H1 (cell line): ENCODE measurements around the gene SNX17. TPM values are rescaled to one million over a fixed set of nuclear protein-coding genes. Genes with fewer than 3 reads are reported as not detected.
A peak's percentile ranks its signal among the peaks of the same experiment; 100 is the strongest.

ENCODE experiments used
- CTCF ChIA-PET: fragments of 300-600 bp; sonication (Branson Sonifier 250); formaldehyde crosslinking; loops from one replicate; lab custom pipeline; 2021; ENCODE audit not compliant: partially characterized antibody; lab: Charles Lee
- POLR2A ChIA-PET: fragments of 300-600 bp; sonication (Branson Sonifier 250); formaldehyde crosslinking; loops from one replicate; lab custom pipeline; 2021; ENCODE audit warnings: inconsistent platforms; ENCODE audit not compliant: partially characterized antibody; lab: Charles Lee
- DNase-seq, 2 experiments: peaks; one replicate each; pipeline versions ENCODE4 v3.0.0 to v3.0.0-alpha.2; 2010 to 2022; ENCODE audit warnings: low spot score in 2 of 2, low read depth in 1 of 2, mixed read lengths in 1 of 2
- FAIRE-seq: peaks from 2 replicates; lab custom pipeline; 2011; peaks lifted over from hg19 to GRCh38; lab: Jason Lieb, UNC
- H2AFZ ChIP-seq: 2 replicates; pipeline ENCODE4 v1.8.1; 2012; ENCODE audit warnings: low read length, inconsistent platforms
- H2AK5ac ChIP-seq: 2 replicates; pipeline ENCODE4 v1.6.1; 2013; ENCODE audit warnings: low read depth, low read length
- H2BK120ac ChIP-seq: replicated peaks from 2 replicates; pipeline ENCODE3; 2013; ENCODE audit warnings: low read depth, low read length, inconsistent platforms
- H2BK12ac ChIP-seq: 2 replicates; pipeline ENCODE4 v1.6.1; 2013; ENCODE audit warnings: low read depth, low read length
- H2BK15ac ChIP-seq: 2 replicates; pipeline ENCODE4 v1.6.1; 2013; ENCODE audit warnings: low read length
- H2BK20ac ChIP-seq: 2 replicates; pipeline ENCODE4 v1.6.1; 2013; ENCODE audit warnings: low read length
- H2BK5ac ChIP-seq: 2 replicates; pipeline ENCODE4 v1.6.1; 2013; ENCODE audit warnings: low read depth, low read length
- H3K14ac ChIP-seq: 2 replicates; pipeline ENCODE4 v1.6.1; 2013; ENCODE audit warnings: inconsistent platforms; ENCODE audit not compliant: insufficient read length
- H3K18ac ChIP-seq: 2 replicates; pipeline ENCODE4 v1.6.1; 2013; ENCODE audit warnings: low read length; ENCODE audit errors: extremely low read depth
- H3K23ac ChIP-seq: 2 replicates; pipeline ENCODE4 v1.6.1; 2013; ENCODE audit warnings: inconsistent platforms; ENCODE audit not compliant: insufficient read length
- H3K23me2 ChIP-seq: 2 replicates; pipeline ENCODE4 v1.6.1; 2013; ENCODE audit warnings: low read depth, low read length
- H3K27ac ChIP-seq: 2 replicates; pipeline ENCODE4 v1.6.1; 2011; ENCODE audit warnings: low read depth, low read length, inconsistent platforms
- H3K27me3 ChIP-seq, 4 experiments: replicated peaks in 1 of 4; 1 replicate in 1 of 4; 2 replicates in 3 of 4; pipeline versions ENCODE4 v1.6.1 to v1.8.1; 2011 to 2013; ENCODE audit warnings: low read length in 3 of 4, mild to moderate bottlenecking in 3 of 4, inconsistent platforms in 2 of 4, mixed read lengths in 2 of 4, moderate library complexity in 1 of 4; ENCODE audit not compliant: control insufficient read depth in 3 of 4, insufficient read depth in 3 of 4; ENCODE audit errors: extremely low read depth in 1 of 4
- H3K36me3 ChIP-seq, 4 experiments: 2 replicates each; pipeline versions ENCODE4 v1.6.1 to v1.8.1; 2011 to 2013; ENCODE audit warnings: mild to moderate bottlenecking in 4 of 4, low read length in 3 of 4, moderate library complexity in 2 of 4, control low read depth in 1 of 4, inconsistent platforms in 1 of 4; ENCODE audit not compliant: insufficient read depth in 4 of 4, control insufficient read depth in 2 of 4
- H3K4ac ChIP-seq: replicated peaks from 2 replicates; pipeline ENCODE3; 2013; ENCODE audit warnings: low read length, low read depth, mixed read lengths, inconsistent platforms; ENCODE audit not compliant: insufficient read length
- H3K4me1 ChIP-seq, 4 experiments: replicated peaks in 1 of 4; 1 replicate in 1 of 4; 2 replicates in 3 of 4; pipeline versions ENCODE4 v1.6.1 to v1.8.1; 2011 to 2013; ENCODE audit warnings: low read length in 3 of 4, inconsistent platforms in 2 of 4, mixed read lengths in 1 of 4; ENCODE audit not compliant: insufficient read depth in 4 of 4, control insufficient read depth in 3 of 4
- H3K4me2 ChIP-seq, 2 experiments: 2 replicates each; pipeline versions ENCODE4 v1.6.1 to v1.8.1; 2011 to 2013; ENCODE audit warnings: low read depth in 2 of 2, low read length in 2 of 2, control low read depth in 1 of 2, inconsistent platforms in 1 of 2, mild to moderate bottlenecking in 1 of 2; ENCODE audit not compliant: insufficient read depth in 1 of 2
- H3K4me3 ChIP-seq, 4 experiments: fragments of 200-600, 300-600 bp in 1 of 4; sonication (generic), shearing (Covaris generic), sonication (Bioruptor Twin) in 1 of 4; 2 replicates each; pipeline versions ENCODE4 v1.5.1 to v1.8.1; 2011 to 2016; ENCODE audit warnings: low read length in 4 of 4, low read depth in 3 of 4, control low read depth in 2 of 4, inconsistent platforms in 2 of 4, mild to moderate bottlenecking in 2 of 4, mixed read lengths in 1 of 4, moderate library complexity in 1 of 4; ENCODE audit not compliant: insufficient read depth in 2 of 4; ENCODE audit errors: extremely low read depth in 1 of 4
- H3K56ac ChIP-seq: replicated peaks from 2 replicates; pipeline ENCODE3; 2013; ENCODE audit warnings: low read depth, mild to moderate bottlenecking, mixed read lengths, low read length, inconsistent platforms; ENCODE audit not compliant: insufficient read length
- H3K79me1 ChIP-seq: 2 replicates; pipeline ENCODE4 v1.6.1; 2013; ENCODE audit warnings: low read depth, low read length, control low read depth
- H3K79me2 ChIP-seq, 2 experiments: 2 replicates each; pipeline versions ENCODE4 v1.6.1 to v1.8.1; 2012 to 2013; ENCODE audit warnings: low read length in 2 of 2, mild to moderate bottlenecking in 2 of 2, inconsistent platforms in 1 of 2; ENCODE audit not compliant: insufficient read depth in 2 of 2, control insufficient read depth in 1 of 2
- H3K9ac ChIP-seq, 4 experiments: replicated peaks in 1 of 4; 1 replicate in 1 of 4; 2 replicates in 3 of 4; pipeline versions ENCODE4 v1.6.1 to v1.8.1; 2011 to 2013; ENCODE audit warnings: low read depth in 3 of 4, low read length in 3 of 4, control low read depth in 2 of 4, mild to moderate bottlenecking in 2 of 4, moderate library complexity in 2 of 4, inconsistent platforms in 1 of 4; ENCODE audit errors: extremely low read depth in 1 of 4
- H3K9me3 ChIP-seq, 2 experiments: 2 replicates each; pipeline versions ENCODE4 v1.6.1 to v1.8.1; 2012 to 2013; ENCODE audit warnings: mild to moderate bottlenecking in 2 of 2, moderate library complexity in 2 of 2, control low read depth in 1 of 2, inconsistent platforms in 1 of 2, low read depth in 1 of 2, low read length in 1 of 2, mixed read lengths in 1 of 2; ENCODE audit not compliant: insufficient read depth in 2 of 2
- H4K20me1 ChIP-seq, 2 experiments: replicated peaks in 1 of 2; 2 replicates each; pipeline versions ENCODE3 to v1.8.1; 2011 to 2013; ENCODE audit warnings: inconsistent platforms in 2 of 2, low read length in 2 of 2, mild to moderate bottlenecking in 1 of 2; ENCODE audit not compliant: insufficient read depth in 2 of 2, control insufficient read depth in 1 of 2
- H4K5ac ChIP-seq: 2 replicates; pipeline ENCODE4 v1.6.1; 2013; ENCODE audit warnings: low read length, low read depth, mixed read lengths, inconsistent platforms; ENCODE audit not compliant: insufficient read length
- H4K8ac ChIP-seq: 2 replicates; pipeline ENCODE4 v1.8.0; 2013; ENCODE audit warnings: mild to moderate bottlenecking, moderate library complexity, low read length, inconsistent platforms; ENCODE audit not compliant: insufficient read depth; ENCODE audit errors: extremely low read depth
- H4K91ac ChIP-seq: replicated peaks from 2 replicates; pipeline ENCODE3; 2013; ENCODE audit warnings: low read length, mixed read lengths, inconsistent platforms; ENCODE audit not compliant: insufficient read length
- EZH2 ChIP-seq: fragments of 200-600 bp; sonication (generic); IDR thresholded peaks from 2 replicates; pipeline ENCODE4 v1.7.1; 2012; ENCODE audit warnings: low read depth, mild to moderate bottlenecking, moderate library complexity, low read length, inconsistent platforms; ENCODE audit not compliant: severe bottlenecking
- POLR2AphosphoS5 ChIP-seq: IDR thresholded peaks from 2 replicates; pipeline ENCODE4 v1.6.1; 2011; ENCODE audit warnings: low read depth, low read length
- WGBS, 2 experiments: shearing (Covaris generic) in 1 of 2; methylation state at CpG; one replicate each; pipeline versions ENCODE4 v1.1.6 to v1.1.7; 2013 to 2015; ENCODE audit warnings: low lambda C conversion rate in 2 of 2, mixed read lengths in 2 of 2, inconsistent platforms in 1 of 2, low coverage in 1 of 2, missing lambda C conversion rate in 1 of 2; ENCODE audit not compliant: insufficient replicate concordance in 2 of 2, insufficient coverage in 1 of 2, insufficient read length in 1 of 2; ENCODE audit errors: extremely low coverage in 1 of 2, missing lambda C conversion rate in 1 of 2; 5-methylcytosine and 5-hydroxymethylcytosine counted together
- polyA plus RNA-seq, 7 experiments: library from polyadenylated mRNA; depleted of rRNA in 3 of 7; stranded (reverse) in 5 of 7; unstranded in 2 of 7; fragments of >200 nt in 5 of 7; fragments of 200-250 nt in 2 of 7; gene quantifications; 1 replicate in 5 of 7; 2 replicates in 1 of 7; 4 replicates in 1 of 7; pipeline versions ENCODE4 v1.2.1 to v1.2.3, GENCODE V29; 2011 to 2013; ENCODE audit warnings: missing spikeins in 2 of 7, mixed read lengths in 2 of 7
- total RNA-seq: library from RNA; stranded (reverse); fragmentation: NEBNext Ultra II Directional; extraction: Animal tissue kit (Norgen Biotek cat#: 25700); gene quantifications from 2 replicates; pipeline ENCODE4 v1.2.1, GENCODE V29; 2021

The SNX17 gene
- total and polyA plus RNA-seq, 2 of the 8 experiments (the other 6 are each of a cell fraction or from before 2014, with no cell fraction given): 54.9 to 66.2 TPM

DNA sequence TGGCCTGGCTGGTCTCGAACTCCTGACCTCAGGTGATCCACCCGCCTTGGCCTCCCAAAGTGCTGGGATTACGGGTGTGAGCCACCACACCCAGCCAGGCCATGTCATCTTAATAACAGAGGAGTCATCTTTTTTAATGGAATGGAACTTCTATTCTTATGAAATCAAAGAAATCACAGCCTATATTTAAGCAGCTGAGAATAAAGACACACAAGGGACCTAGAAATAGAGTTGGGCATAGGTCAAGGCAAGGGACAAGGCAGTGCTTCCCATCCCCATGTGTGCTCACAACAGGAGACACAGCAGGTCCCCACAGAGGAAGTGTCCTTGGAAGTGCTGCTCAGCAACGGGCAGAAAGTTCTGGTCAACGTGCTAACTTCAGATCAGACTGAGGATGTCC is 3.2 kb downstream of the SNX17 start:
- no peak overlapping the region for H3K18ac ChIP-seq
- no peak overlapping the region for H3K4me2 ChIP-seq
- no peak for FAIRE-seq
- no peak overlapping the region for H2AFZ ChIP-seq
- no peak overlapping the region for H3K23ac ChIP-seq
- H4K91ac ChIP-seq: no peak overlapping the region
- H2BK5ac ChIP-seq: no peak overlapping the region
- no peak overlapping the region for H3K14ac ChIP-seq
- no peak for DNase-seq
- no peak overlapping the region for H2BK120ac ChIP-seq
- H3K36me3 ChIP-seq: peaks cover 29 to 52% (median 42%) of the 10 kb centered on the region in 4 experiments
- peaks cover 8% of the 10 kb centered on the region for H3K23me2 ChIP-seq
- H3K79me2 ChIP-seq: peaks cover 2 to 21% of the 10 kb centered on the region in 2 experiments; a peak in 3 of 4 replicates
- no peak overlapping the region for H3K56ac ChIP-seq
- peak; percentile 26; the same call in 1 of the 2 replicates for TF ChIP-seq POLR2AphosphoS5
- TF ChIP-seq EZH2: no peak
- H3K27ac ChIP-seq: no peak overlapping the region
- no peak overlapping the region for H3K9ac ChIP-seq
- ChIA-PET POLR2A (interaction anchor here (0.9 to 9.5 kb wide), 7 partner anchors 7 to 220 kb away, joined by 3 to 135 read pairs (median 18); partner anchors contain the start of genes EIF2B4, GTF3C2, MPV17 and ZNF513), CTCF (interaction anchor here (1.2 to 1.4 kb wide), 2 partner anchors 17 to 91 kb away, joined by 3 to 4 read pairs; partner anchors contain the start of genes GTF3C2 and TRIM54)
- peaks cover 6% of the 10 kb centered on the region for H3K79me1 ChIP-seq
- no peak overlapping the region for H4K8ac ChIP-seq
- no peak overlapping the region for H3K4ac ChIP-seq
- no peak overlapping the region for H2BK15ac ChIP-seq
- no peak overlapping the region for H2BK12ac ChIP-seq
- no peak overlapping the region for H2BK20ac ChIP-seq
- peaks cover 0 to 7% (median 2%) of the 10 kb centered on the region in 4 experiments; a peak in 5 of 7 replicates for H3K4me1 ChIP-seq
- WGBS, 2 experiments: 88% methylated on average over 5 of the region's 5 CpGs; no CpG with 5 or more reads in 1 of the 2 experiments
- peaks cover 3 to 18% of the 10 kb centered on the region in 2 experiments for H4K20me1 ChIP-seq
- no peak overlapping the region for H4K5ac ChIP-seq
- no peaks in the 10 kb centered on the region for H3K9me3 ChIP-seq
- H2AK5ac ChIP-seq: no peak overlapping the region
- H3K4me3 ChIP-seq: no peak overlapping the region
- H3K27me3 ChIP-seq: no peaks in the 10 kb centered on the region
